Stimulated activated effector memory CD8-positive, alpha-beta T cell treated with anti-CD3 and anti-CD28 coated beads, Interleukin-12 subunit alpha, Interleukin-12 subunit beta, amount 100 ng/mL, for 72 hours (primary cell): ENCODE measurements around the gene CLMN.
"Not testable (repeated sequence)": the region's sequence is repeated elsewhere in the genome, so short reads cannot be mapped to it uniquely, and the experiment has no call there.

ENCODE experiments used
- ATAC-seq: fragments of 150-1000 bp; cut with Tn5 transposase; 2 replicates; pipeline ENCODE4 v1.10.0; 2021
- DNase-seq, 2 donors: peaks; one replicate each; pipeline ENCODE4 v3.0.0; 2021 to 2022; ENCODE audit warnings: low spot score in 2 of 2
- H3K27ac Mint-ChIP-seq: one replicate; pipeline ENCODE4 v1.8.0; 2022; ENCODE audit warnings: mild to moderate bottlenecking, mixed read lengths
- H3K36me3 Mint-ChIP-seq: one replicate; pipeline ENCODE4 v1.8.0; 2022; ENCODE audit warnings: mild to moderate bottlenecking, mixed read lengths
- H3K4me1 Mint-ChIP-seq: one replicate; pipeline ENCODE4 v1.8.0; 2022; ENCODE audit warnings: mixed read lengths
- H3K4me3 Mint-ChIP-seq: one replicate; pipeline ENCODE4 v1.8.0; 2022; ENCODE audit warnings: mild to moderate bottlenecking, mixed read lengths
- H3K9me3 Mint-ChIP-seq: one replicate; pipeline ENCODE4 v1.8.0; 2022; ENCODE audit warnings: mixed read lengths

Gene CLMN

DNA sequence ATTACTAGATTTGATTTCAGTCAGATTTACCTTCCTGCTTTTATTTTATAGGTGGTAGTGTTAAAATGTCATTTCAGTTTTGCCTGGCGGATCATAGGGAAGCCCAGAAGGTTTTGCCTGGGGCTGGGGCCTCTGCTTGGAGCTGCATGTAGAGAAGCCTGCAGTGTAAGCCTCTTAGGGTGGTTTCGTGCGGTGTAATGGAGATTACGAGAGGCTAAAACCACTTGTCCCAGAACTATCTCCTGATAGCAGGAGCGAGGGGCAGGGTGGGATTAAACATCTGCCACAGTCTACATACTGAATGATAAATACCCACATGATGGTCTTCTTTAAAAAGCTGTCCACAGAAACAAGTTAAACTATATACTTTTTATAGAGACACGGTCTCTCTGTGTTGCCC, 127.4 kb downstream of the CLMN start:
- DNase-seq (no peak), ATAC-seq (no peak)
- Mint-ChIP-seq H3K36me3 (no peaks in the 10 kb centered on the region), H3K9me3 (no peaks in the 10 kb centered on the region), H3K4me3 (no peak overlapping the region), H3K27ac (no peak overlapping the region), H3K4me1 (no peaks in the 10 kb centered on the region)

DNA sequence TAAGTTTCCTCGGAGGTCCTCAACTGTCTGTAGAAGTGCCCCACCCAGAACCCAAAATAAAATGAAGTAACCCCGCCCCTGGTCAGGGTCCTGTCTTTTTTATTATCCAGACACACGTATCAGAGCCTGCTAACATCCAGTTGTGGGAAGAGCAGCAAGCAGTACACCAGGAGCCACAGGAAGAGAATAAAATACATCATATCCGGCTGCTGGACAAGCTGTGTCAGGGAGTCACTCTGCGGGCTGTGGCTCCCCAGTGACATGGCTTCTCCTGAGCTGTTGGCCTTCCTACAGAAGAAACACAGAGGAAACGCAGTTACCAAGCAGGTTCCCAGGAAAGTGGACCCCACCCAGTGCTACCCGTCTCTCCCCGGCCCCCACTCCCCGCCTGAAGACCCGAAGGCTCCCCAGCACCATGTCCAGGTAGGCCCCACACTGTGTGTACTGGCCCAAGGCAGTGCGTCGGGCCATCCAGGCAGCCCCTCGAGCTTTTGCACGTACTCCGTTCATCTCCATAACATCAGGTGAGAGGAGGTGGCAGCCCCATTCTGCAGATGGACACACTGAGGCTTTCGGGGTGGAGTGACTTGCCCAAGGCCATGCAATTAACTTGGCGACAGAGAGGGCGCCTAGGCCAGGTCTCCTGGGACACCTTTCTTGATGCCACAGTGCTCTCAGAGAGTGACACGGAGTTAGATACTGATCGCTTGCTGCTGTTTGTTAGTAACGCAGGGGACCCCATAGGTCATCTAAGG, 128.1 kb downstream of the CLMN start:
- Mint-ChIP-seq H3K4me1 (no peaks in the 10 kb centered on the region), H3K9me3 (no peaks in the 10 kb centered on the region), H3K27ac (no peak overlapping the region), H3K36me3 (no peaks in the 10 kb centered on the region), H3K4me3 (no peak overlapping the region)
- no peak for DNase-seq
- ATAC-seq = no peak

GRCh38 chr14:95190857-95191256, 128.9 kb downstream of the CLMN start:
- Mint-ChIP-seq H3K4me1 (no peaks in the 10 kb centered on the region), H3K36me3 (no peaks in the 10 kb centered on the region), H3K4me3 (no peak overlapping the region), H3K9me3 (no peaks in the 10 kb centered on the region), H3K27ac (no peak overlapping the region)
- no peak for DNase-seq
- no peak for ATAC-seq

GRCh38 chr14:95190346-95190840, 129.3 kb downstream of the CLMN start:
- H3K4me1 Mint-ChIP-seq = no peaks in the 10 kb centered on the region
- DNase-seq (no peak), ATAC-seq (no peak)
- no peaks in the 10 kb centered on the region for H3K9me3 Mint-ChIP-seq
- no peak overlapping the region for H3K27ac Mint-ChIP-seq
- no peak overlapping the region for H3K4me3 Mint-ChIP-seq
- no peaks in the 10 kb centered on the region for H3K36me3 Mint-ChIP-seq

DNA sequence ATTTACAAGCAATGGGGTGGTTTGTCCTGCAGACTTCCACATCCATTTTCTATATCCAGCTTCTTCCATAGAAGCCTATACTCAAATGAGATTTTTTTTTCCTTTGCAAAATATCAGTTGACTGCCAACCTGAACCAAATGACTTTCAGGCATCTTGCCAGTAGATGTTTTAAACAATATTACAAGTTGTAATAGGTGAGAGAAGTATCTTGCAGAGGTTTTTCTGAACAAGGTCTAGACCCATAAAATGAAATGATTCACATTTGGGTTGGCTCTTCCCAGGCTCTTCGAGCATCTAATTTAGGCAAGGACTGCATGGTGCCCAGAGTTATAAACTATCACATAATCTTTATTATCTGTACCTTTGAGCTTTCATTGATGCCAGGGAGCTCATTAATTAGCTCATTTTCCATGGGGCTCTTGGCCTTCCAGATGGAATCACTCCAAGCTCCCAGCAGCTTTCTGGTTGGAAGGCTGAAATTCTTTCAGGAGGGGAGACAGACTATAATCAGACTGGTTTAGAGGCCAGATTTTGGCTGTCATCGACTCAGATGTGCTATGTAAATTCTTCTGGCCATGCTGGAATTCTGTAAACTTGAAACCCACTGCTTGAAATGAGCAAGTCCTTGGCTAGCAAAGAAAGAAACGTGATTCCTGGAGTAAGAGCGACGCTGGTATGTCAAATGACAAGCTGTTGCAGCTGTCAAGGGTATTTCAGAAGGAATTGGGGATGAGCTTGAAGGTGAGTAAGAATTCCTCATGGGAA, 130.2 kb downstream of the CLMN start:
- DNase-seq (no peak), ATAC-seq (no peak)
- Mint-ChIP-seq H3K36me3 (no peaks in the 10 kb centered on the region), H3K4me1 (no peaks in the 10 kb centered on the region), H3K4me3 (no peak overlapping the region), H3K27ac (no peak overlapping the region), H3K9me3 (no peaks in the 10 kb centered on the region)

- no peak overlapping the region for H3K4me3 Mint-ChIP-seq
- H3K27ac Mint-ChIP-seq = no peak overlapping the region
- no peaks in the 10 kb centered on the region for H3K9me3 Mint-ChIP-seq
- DNase-seq (no peak), ATAC-seq (no peak)
- H3K4me1 Mint-ChIP-seq = no peaks in the 10 kb centered on the region
- H3K36me3 Mint-ChIP-seq = no peaks in the 10 kb centered on the region
These were observed 131.3 kb downstream of the CLMN start for GRCh38 chr14:95188380-95188779.

DNA sequence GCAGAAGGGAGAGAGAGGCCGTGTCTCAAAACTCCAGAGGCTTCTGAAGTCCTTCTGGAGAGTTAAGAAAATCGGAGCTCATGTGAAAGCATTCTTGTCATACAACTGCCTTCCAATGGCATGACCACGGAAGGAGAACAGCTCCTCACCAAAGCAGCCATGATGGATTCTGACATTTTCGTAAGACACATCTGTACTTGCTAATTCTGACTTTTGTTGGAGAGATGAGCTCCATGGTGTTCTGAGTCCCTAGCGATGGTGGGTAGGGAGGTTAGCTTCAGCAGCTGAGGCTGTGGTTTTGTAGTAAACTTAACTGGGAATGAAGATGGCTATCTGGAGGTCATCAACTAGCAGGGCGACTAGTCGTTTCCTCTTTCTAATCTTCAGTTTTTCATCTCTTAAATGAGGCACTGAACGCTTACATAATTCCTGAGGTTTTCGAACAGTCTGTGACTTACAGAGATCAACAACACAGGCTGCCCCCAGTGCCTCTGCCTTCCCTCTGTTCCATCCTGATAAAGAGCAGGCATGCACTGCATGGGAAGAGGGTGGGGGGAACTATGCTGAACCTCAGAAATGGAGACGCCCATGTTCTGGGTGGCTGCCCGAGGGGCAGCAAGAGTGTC, 133.8 kb downstream of the CLMN start:
- no peak overlapping the region for H3K4me3 Mint-ChIP-seq
- DNase-seq = no peak

GRCh38 chr14:95185033-95185766, 134.5 kb downstream of the CLMN start:
- ATAC-seq (no peak), DNase-seq (no peak)
- no peak overlapping the region for H3K4me3 Mint-ChIP-seq
- H3K4me1 Mint-ChIP-seq = no peaks in the 10 kb centered on the region
- no peak overlapping the region for H3K27ac Mint-ChIP-seq
- H3K36me3 Mint-ChIP-seq = no peaks in the 10 kb centered on the region
- H3K9me3 Mint-ChIP-seq = no peaks in the 10 kb centered on the region

More for the DNA sequence above, 133.8 kb downstream of the CLMN start:
- ATAC-seq = no peak
- Mint-ChIP-seq H3K36me3 (no peaks in the 10 kb centered on the region), H3K9me3 (no peaks in the 10 kb centered on the region), H3K4me1 (no peaks in the 10 kb centered on the region), H3K27ac (no peak overlapping the region)

- no peak for ATAC-seq
- Mint-ChIP-seq H3K4me3 (no peak overlapping the region), H3K9me3 (no peaks in the 10 kb centered on the region), H3K36me3 (no peaks in the 10 kb centered on the region), H3K4me1 (no peaks in the 10 kb centered on the region), H3K27ac (no peak overlapping the region)
- DNase-seq = no peak
These were observed 135.3 kb downstream of the CLMN start for GRCh38 chr14:95184413-95184790.

GRCh38 chr14:95183532-95184412, 135.9 kb downstream of the CLMN start:
- no peaks in the 10 kb centered on the region for H3K4me1 Mint-ChIP-seq

DNA sequence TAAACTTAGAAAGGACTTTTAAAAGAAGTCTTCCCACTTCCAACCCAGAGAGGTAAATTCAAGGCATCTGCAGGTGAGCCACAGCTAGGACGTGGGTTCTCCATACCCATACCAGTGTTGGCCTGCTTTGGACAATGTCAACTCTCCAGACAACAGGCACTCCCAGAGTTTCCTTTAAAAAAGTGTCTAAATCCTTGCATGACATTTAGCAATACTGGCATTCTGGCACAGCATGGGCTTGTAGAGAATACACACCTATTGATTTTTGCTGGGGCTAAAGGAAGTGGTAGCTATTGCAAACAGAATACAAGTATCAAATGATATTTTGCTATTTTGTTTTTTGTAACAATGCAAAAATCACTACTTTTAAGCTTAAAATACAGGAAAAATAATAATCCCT, 136.6 kb downstream of the CLMN start:
- DNase-seq (no peak), ATAC-seq (no peak)
- Mint-ChIP-seq H3K9me3 (no peaks in the 10 kb centered on the region), H3K4me3 (no peak overlapping the region), H3K4me1 (no peaks in the 10 kb centered on the region), H3K27ac (no peak overlapping the region), H3K36me3 (no peaks in the 10 kb centered on the region)

More at GRCh38 chr14:95183532-95184412, 135.9 kb downstream of the CLMN start:
- Mint-ChIP-seq H3K27ac (no peak overlapping the region), H3K4me3 (no peak overlapping the region), H3K9me3 (no peaks in the 10 kb centered on the region), H3K36me3 (no peaks in the 10 kb centered on the region)
- no peak for ATAC-seq
- no peak for DNase-seq

- ATAC-seq (no peak), DNase-seq (no peak)
- Mint-ChIP-seq H3K9me3 (no peaks in the 10 kb centered on the region), H3K36me3 (no peaks in the 10 kb centered on the region), H3K4me1 (no peaks in the 10 kb centered on the region), H3K4me3 (no peak overlapping the region), H3K27ac (no peak overlapping the region)
These were observed 137.3 kb downstream of the CLMN start for GRCh38 chr14:95182379-95182778.

- no peaks in the 10 kb centered on the region for H3K4me1 Mint-ChIP-seq
- no peak for ATAC-seq
- DNase-seq = no peak
- H3K9me3 Mint-ChIP-seq = no peaks in the 10 kb centered on the region
- no peaks in the 10 kb centered on the region for H3K36me3 Mint-ChIP-seq
- no peak overlapping the region for H3K4me3 Mint-ChIP-seq
- no peak overlapping the region for H3K27ac Mint-ChIP-seq
These were observed 138.6 kb downstream of the CLMN start for GRCh38 chr14:95180966-95181741.

GRCh38 chr14:95175670-95176069, 144.0 kb downstream of the CLMN start:
- DNase-seq, H3K4me3 Mint-ChIP-seq, H3K36me3 Mint-ChIP-seq, H3K9me3 Mint-ChIP-seq, H3K4me1 Mint-ChIP-seq, ATAC-seq, H3K27ac Mint-ChIP-seq: not testable (repeated sequence)
